Transverse colon (tissue), 4 donors: ENCODE measurements around the gene ERF. TPM values are rescaled to one million over a fixed set of nuclear protein-coding genes. Genes with fewer than 3 reads are reported as not detected.

Experiments used
- DNase-seq: peaks from one replicate; pipeline ENCODE4 v3.0.0-alpha.2; 2019
- H3K27ac ChIP-seq, 4 donors: fragments of 200-600 bp; sonication (generic); 2 replicates each; pipeline ENCODE4 v1.5.1; 2016 to 2018; ENCODE audit warnings: inconsistent platforms in 4 of 4
- H3K27me3 ChIP-seq: fragments of 200-600 bp; sonication (generic); 2 replicates; pipeline ENCODE4 v1.5.1; 2017; ENCODE audit warnings: inconsistent platforms
- H3K36me3 ChIP-seq, 4 donors: fragments of 200-600 bp; sonication (generic); 2 replicates each; pipeline ENCODE4 v1.5.1; 2017 to 2019; ENCODE audit warnings: inconsistent platforms in 4 of 4
- H3K4me1 ChIP-seq, 4 donors: fragments of 200-600 bp; sonication (generic); 2 replicates each; pipeline ENCODE4 v1.5.1; 2017 to 2020; ENCODE audit warnings: inconsistent platforms in 4 of 4
- H3K4me3 ChIP-seq, 4 donors: fragments of 200-600 bp; sonication (generic); 1 replicate in 1 of 4; 2 replicates in 3 of 4; pipeline versions ENCODE4 v1.5.1 to v1.6.1; 2017 to 2019; ENCODE audit warnings: inconsistent platforms in 4 of 4
- H3K9me3 ChIP-seq, 2 donors: fragments of 200-600 bp; sonication (generic); 2 replicates each; pipeline ENCODE4 v1.5.1; 2017 to 2019; ENCODE audit warnings: inconsistent platforms in 2 of 2
- CTCF ChIP-seq, 5 experiments: fragments of 200-600 bp in 3 of 5; fragments of 450-650 bp in 2 of 5; sonication (generic) in 3 of 5; IDR thresholded peaks; 1 replicate in 2 of 5; 2 replicates in 3 of 5; pipeline ENCODE4 v1.5.1; 2016 to 2017; ENCODE audit warnings: antibody characterized with exemption in 5 of 5, inconsistent platforms in 3 of 5, mild to moderate bottlenecking in 2 of 5, moderate library complexity in 1 of 5
- EP300 ChIP-seq: sonication (generic); formaldehyde crosslinking; IDR thresholded peaks from one replicate; pipeline ENCODE4 v1.6.1; 2017; ENCODE audit warnings: antibody characterized with exemption, low read depth
- POLR2A ChIP-seq: fragments of 450-650 bp; IDR thresholded peaks from one replicate; pipeline ENCODE4 v1.6.1; 2016; ENCODE audit warnings: antibody characterized with exemption, mild to moderate bottlenecking, moderate library complexity
- POLR2AphosphoS5 ChIP-seq, 3 donors: sonication (generic); formaldehyde crosslinking; IDR thresholded peaks; one replicate each; pipeline ENCODE4 v1.6.1; 2016; ENCODE audit warnings: antibody characterized with exemption in 3 of 3
- WGBS, 2 donors: methylation state at CpG; one replicate each; pipeline ENCODE4 v1.1.5; 2018; ENCODE audit warnings: low coverage in 1 of 2; 5-methylcytosine and 5-hydroxymethylcytosine counted together
- in situ Hi-C, 4 donors: fragments of 200-750 bp; cut with MboI; loops; one replicate each; pipeline versions ENCODE4 v1.15.0 to v1.15.1; 2017; ENCODE audit warnings: low sequenced_read_pairs in 3 of 4, low pct_ligation_motif_present in 1 of 4, low pct_unique_long_range_greater_than_20kb in 1 of 4
- intact Hi-C: fragments of 100-400 bp; cut with DNase I; formaldehyde crosslinking; loops from one replicate; pipeline ENCODE4 v1.15.1; 2023; ENCODE audit warnings: low total_unique reads
- total RNA-seq, 4 donors: library from RNA; depleted of rRNA; stranded (reverse); fragments of >200 nt; gene quantifications; one replicate each; pipeline ENCODE4 v1.1.0, GENCODE V29; 2016

Gene ERF
- total RNA-seq, 4 donors from 2014 or later: 20.9 to 67.3 (median 30.5) TPM

GRCh38 chr19:42288881-42289555, 34.1 kb upstream of the ERF start:
- 89% methylated on average over 22 of the region's 22 CpGs; no CpG with 5 or more reads in 1 of the 2 donors for whole genome bisulfite sequencing, 2 donors
- Histone ChIP-seq H3K27ac (no peak overlapping the region), H3K4me3 (no peak overlapping the region), H3K9me3 (no peaks in the 10 kb centered on the region), H3K27me3 (no peaks in the 10 kb centered on the region), H3K36me3 (peaks cover 0 to 25% (median 4%) of the 10 kb centered on the region in 4 donors), H3K4me1 (peaks cover 16 to 40% (median 32%) of the 10 kb centered on the region in 4 donors)
- no peak for DNase-seq
- TF ChIP-seq CTCF (IDR thresholded peaks at IDR 0.05): no peak
- TF ChIP-seq EP300: no peak
- TF ChIP-seq POLR2A: no peak
- no peak for TF ChIP-seq POLR2AphosphoS5 (IDR thresholded peaks at IDR 0.05)
- in situ Hi-C loops (no loop called here), intact Hi-C loops (no loop called here)

GRCh38 chr19:42288387-42288786, 33.5 kb upstream of the ERF start:
- peaks cover 0 to 20% (median 4%) of the 10 kb centered on the region in 4 donors for H3K36me3 ChIP-seq
- no peaks in the 10 kb centered on the region for H3K27me3 ChIP-seq
- H3K4me1 ChIP-seq: peaks cover 16 to 40% (median 32%) of the 10 kb centered on the region in 4 donors
- no peaks in the 10 kb centered on the region for H3K9me3 ChIP-seq
- intact Hi-C loops (no loop called here), in situ Hi-C loops (no loop called here)
- TF ChIP-seq EP300: no peak
- TF ChIP-seq POLR2A: no peak
- TF ChIP-seq POLR2AphosphoS5 (IDR thresholded peaks at IDR 0.05): no peak
- no peak for TF ChIP-seq CTCF (IDR thresholded peaks at IDR 0.05)
- H3K27ac ChIP-seq: no peak overlapping the region
- WGBS, 2 donors: 96% methylated on average over 4 of the region's 4 CpGs; no CpG with 5 or more reads in 1 of the 2 donors
- no peak overlapping the region for H3K4me3 ChIP-seq
- no peak for DNase-seq

GRCh38 chr19:42287827-42288107, 32.8 kb upstream of the ERF start:
- WGBS, 2 donors: 96% methylated on average over 10 of the region's 10 CpGs; no CpG with 5 or more reads in 1 of the 2 donors
- no peak for DNase-seq
- H3K36me3 ChIP-seq: peaks cover 0 to 16% (median 4%) of the 10 kb centered on the region in 4 donors
- H3K4me3 ChIP-seq: no peak overlapping the region
- TF ChIP-seq CTCF (IDR thresholded peaks at IDR 0.05) (no peak), EP300 (no peak), POLR2AphosphoS5 (IDR thresholded peaks at IDR 0.05) (no peak), POLR2A (no peak)
- no peaks in the 10 kb centered on the region for H3K9me3 ChIP-seq
- intact Hi-C loops: no loop called here
- in situ Hi-C loops: no loop called here
- H3K27ac ChIP-seq: no peak overlapping the region
- no peaks in the 10 kb centered on the region for H3K27me3 ChIP-seq
- H3K4me1 ChIP-seq: peaks cover 21 to 46% (median 38%) of the 10 kb centered on the region in 4 donors

- H3K27ac ChIP-seq: peak overlapping the region; percentile 17 to 87 (median 83)
- intact Hi-C loops: no loop called here
- H3K4me1 ChIP-seq: peaks cover 26 to 50% (median 42%) of the 10 kb centered on the region in 4 donors
- 89% methylated on average over 22 of the region's 30 CpGs; no CpG with 5 or more reads in 1 of the 2 donors for WGBS, 2 donors
- H3K27me3 ChIP-seq: no peaks in the 10 kb centered on the region
- H3K4me3 ChIP-seq: no peak overlapping the region
- TF ChIP-seq POLR2AphosphoS5 (IDR thresholded peaks at IDR 0.05) (no peak), EP300 (no peak), CTCF (IDR thresholded peaks at IDR 0.05) (no peak), POLR2A (no peak)
- DNase-seq: no peak
- H3K9me3 ChIP-seq: no peaks in the 10 kb centered on the region
- in situ Hi-C loops: no loop called here
- peaks cover 0 to 16% (median 4%) of the 10 kb centered on the region in 4 donors for H3K36me3 ChIP-seq
Measured at GRCh38 chr19:42287017-42287826, 32.3 kb upstream of the ERF start.
